ENCODE measurements around the gene AGAP3.

The AGAP3 gene

GRCh38 chr7:151088019-151088855, 2.0 kb downstream of the AGAP3 start:
- DNase-seq (ENCODE audit: low read depth, low spot score): no peak

- no peak for DNase-seq (ENCODE audit: low read depth, low spot score)
Measured at GRCh38 chr7:151088856-151089699, 2.8 kb downstream of the AGAP3 start.

- no peak for DNase-seq (ENCODE audit: low read depth, low spot score)
Measured at GRCh38 chr7:151089893-151090730, 3.8 kb downstream of the AGAP3 start.

- DNase-seq (ENCODE audit: low read depth, low spot score): no peak
Measured at GRCh38 chr7:151091003-151091402, 4.7 kb downstream of the AGAP3 start.

GRCh38 chr7:151091431-151091830, 5.2 kb downstream of the AGAP3 start:
- DNase-seq (ENCODE audit: low read depth, low spot score): no peak

GRCh38 chr7:151091988-151092387, 5.7 kb downstream of the AGAP3 start:
- no peak for DNase-seq (ENCODE audit: low read depth, low spot score)

- no peak for DNase-seq (ENCODE audit: low read depth, low spot score)
Measured at GRCh38 chr7:151093748-151094147, 7.5 kb downstream of the AGAP3 start.

- DNase-seq (ENCODE audit: low read depth, low spot score): no peak
Measured at GRCh38 chr7:151094675-151095074, 8.4 kb downstream of the AGAP3 start.

- no peak for DNase-seq (ENCODE audit: low read depth, low spot score)
Measured at GRCh38 chr7:151095123-151095797, 9.0 kb downstream of the AGAP3 start.

GRCh38 chr7:151095828-151096475, 9.7 kb downstream of the AGAP3 start:
- no peak for DNase-seq (ENCODE audit: low read depth, low spot score)

GRCh38 chr7:151099486-151100211, 13.4 kb downstream of the AGAP3 start:
- no peak for DNase-seq (ENCODE audit: low read depth, low spot score)

- DNase-seq (ENCODE audit: low read depth, low spot score): no peak
Measured at GRCh38 chr7:151100921-151101320, 14.6 kb downstream of the AGAP3 start.

- no peak for DNase-seq (ENCODE audit: low read depth, low spot score)
Measured at GRCh38 chr7:151101621-151102396, 15.5 kb downstream of the AGAP3 start.

GRCh38 chr7:151102991-151103390, 16.7 kb downstream of the AGAP3 start:
- no peak for DNase-seq (ENCODE audit: low read depth, low spot score)

GRCh38 chr7:151103973-151104372, 17.7 kb downstream of the AGAP3 start:
- no peak for DNase-seq (ENCODE audit: low read depth, low spot score)

GRCh38 chr7:151104411-151105235, 18.3 kb downstream of the AGAP3 start:
- no peak for DNase-seq (ENCODE audit: low read depth, low spot score)

- no peak for DNase-seq (ENCODE audit: low read depth, low spot score)
Measured at GRCh38 chr7:151107882-151108281, 21.6 kb downstream of the AGAP3 start.

All from activated CD4-positive, CD25-positive, alpha-beta regulatory T cell treated with anti-CD3 and anti-CD28 coated beads, Interleukin-2, amount 50 U/mL, for 16 hours (primary cell).